NK-92 treated with Interleukin-12 subunit alpha and Interleukin-12 subunit beta, amount 100 ng/mL, for 24 hours (cell line): ENCODE measurements around the gene NCCRP1.

ENCODE experiments used
- DNase-seq: peaks from one replicate; lab custom pipeline; 2025; lab: John Stamatoyannopoulos, UW

NCCRP1 gene

GRCh38 chr19:39246951-39247669 lies 50.3 kb downstream of the NCCRP1 start:
- DNase-seq: no peak

GRCh38 chr19:39247701-39248664 lies 51.2 kb downstream of the NCCRP1 start:
- no peak for DNase-seq

- DNase-seq: no peak
Observed at GRCh38 chr19:39248806-39249205, 52.0 kb downstream of the NCCRP1 start, which contains the start of gene IFNL4. IFNL4 (minus strand) TSS chr19:39248856.

GRCh38 chr19:39251081-39251480 lies 54.3 kb downstream of the NCCRP1 start:
- DNase-seq: no peak
